NCI-H510A (cell line): ENCODE data around the gene CNOT9.

ENCODE experiments used
- DNase-seq: peaks from one replicate; lab custom pipeline; 2025; lab: John Stamatoyannopoulos, UW

CNOT9 gene

GRCh38 chr2:218644721-218645120 lies 76.1 kb downstream of the CNOT9 start:
- no peak for DNase-seq

- DNase-seq = no peak
These were observed 76.5 kb downstream of the CNOT9 start for GRCh38 chr2:218645126-218645525.
